Stimulated activated CD4-positive, alpha-beta T cell treated with anti-CD3 and anti-CD28 coated beads, Interleukin-1b, Interleukin-23, amount 100 ng/mL, for 24 hours (primary cell): Measurements from ENCODE around the gene MET.

Experiments used
- DNase-seq, 4 experiments: peaks; one replicate each; pipeline ENCODE4 v3.0.0-alpha.2; 2020; ENCODE audit warnings: low read depth in 4 of 4, low spot score in 1 of 4

MET gene

GRCh38 chr7:116781584-116781983 is 109.6 kb downstream of the MET start:
- no peak for DNase-seq

GRCh38 chr7:116782177-116782711 is 110.2 kb downstream of the MET start:
- no peak for DNase-seq

GRCh38 chr7:116783666-116784318 is 111.8 kb downstream of the MET start:
- no peak for DNase-seq

- DNase-seq, result no peak
Observed at GRCh38 chr7:116784647-116785046, 112.7 kb downstream of the MET start.

GRCh38 chr7:116785843-116786242 is 113.8 kb downstream of the MET start:
- no peak for DNase-seq

- no peak for DNase-seq
Observed at GRCh38 chr7:116786791-116787443, 114.9 kb downstream of the MET start.

- no peak for DNase-seq
Observed at GRCh38 chr7:116787881-116788280, 115.9 kb downstream of the MET start.

- DNase-seq, result no peak
Observed at GRCh38 chr7:116788572-116789197, 116.7 kb downstream of the MET start.

- DNase-seq, result no peak
Observed at GRCh38 chr7:116790025-116790424, 118.0 kb downstream of the MET start.

GRCh38 chr7:116792813-116793212 is 120.8 kb downstream of the MET start:
- no peak for DNase-seq

- DNase-seq, result no peak
Observed at GRCh38 chr7:116793795-116794340, 121.9 kb downstream of the MET start.

- DNase-seq, result no peak
Observed at GRCh38 chr7:116796471-116796870, 124.5 kb downstream of the MET start.

GRCh38 chr7:116797612-116798011 is 125.6 kb downstream of the MET start:
- DNase-seq, result no peak

- DNase-seq, result no peak
Observed at GRCh38 chr7:116798232-116798631, 126.2 kb downstream of the MET start.

- DNase-seq, result no peak
Observed at GRCh38 chr7:116799916-116800315, 127.9 kb downstream of the MET start.

- no peak for DNase-seq
Observed at GRCh38 chr7:116800594-116800993, 128.6 kb downstream of the MET start.

GRCh38 chr7:116801092-116801710 is 129.2 kb downstream of the MET start:
- DNase-seq, result no peak

- DNase-seq, result no peak
Observed at GRCh38 chr7:116802144-116802745, 130.2 kb downstream of the MET start.

GRCh38 chr7:116802746-116803152 is 130.8 kb downstream of the MET start:
- peak in 1 of 4 experiments; percentile 4 for DNase-seq

GRCh38 chr7:116804471-116804870 is 132.5 kb downstream of the MET start:
- DNase-seq, result no peak

GRCh38 chr7:116805100-116805544 is 133.1 kb downstream of the MET start:
- no peak for DNase-seq
